GM12892 (cell line): ENCODE data around the gene EFNA3.

ENCODE experiments used
- POLR2A ChIP-seq: IDR thresholded peaks from 2 replicates; pipeline ENCODE4 v1.6.1; 2011; ENCODE audit warnings: low read depth, low read length, control low read depth
- POLR2AphosphoS5 ChIP-seq: IDR thresholded peaks from 2 replicates; pipeline ENCODE4 v1.6.1; 2011; ENCODE audit warnings: low read depth, low read length, control low read depth
- TAF1 ChIP-seq: IDR thresholded peaks from 2 replicates; pipeline ENCODE4 v1.6.1; 2011; ENCODE audit warnings: low read depth, mild to moderate bottlenecking, control low read depth, low read length, borderline replicate concordance

DNA sequence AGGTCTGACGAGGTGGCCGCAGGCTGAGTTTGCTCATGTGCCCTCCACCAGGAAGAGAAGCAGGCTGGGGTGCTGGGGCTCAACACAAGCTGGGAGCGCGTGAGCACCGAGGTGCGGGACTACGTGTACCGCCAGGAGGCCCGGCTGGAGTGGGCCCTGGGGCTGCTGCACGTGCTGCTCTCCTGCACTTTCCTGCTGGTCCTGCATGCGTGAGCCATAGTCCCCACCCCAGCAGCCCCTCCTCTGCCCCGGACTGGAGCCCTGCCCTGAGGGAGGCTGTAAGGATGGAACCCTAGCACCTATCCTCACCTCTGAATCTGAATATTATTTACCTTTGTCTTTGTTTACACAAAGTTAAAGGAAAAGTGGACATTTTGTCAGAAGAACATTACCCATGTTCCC, 35.3 kb upstream of the EFNA3 start:
- TF ChIP-seq TAF1 = no peak
- no peak for TF ChIP-seq POLR2AphosphoS5
- TF ChIP-seq POLR2A = no peak
